ENCODE results near the gene RNASE8.

RNASE8 gene

DNA sequence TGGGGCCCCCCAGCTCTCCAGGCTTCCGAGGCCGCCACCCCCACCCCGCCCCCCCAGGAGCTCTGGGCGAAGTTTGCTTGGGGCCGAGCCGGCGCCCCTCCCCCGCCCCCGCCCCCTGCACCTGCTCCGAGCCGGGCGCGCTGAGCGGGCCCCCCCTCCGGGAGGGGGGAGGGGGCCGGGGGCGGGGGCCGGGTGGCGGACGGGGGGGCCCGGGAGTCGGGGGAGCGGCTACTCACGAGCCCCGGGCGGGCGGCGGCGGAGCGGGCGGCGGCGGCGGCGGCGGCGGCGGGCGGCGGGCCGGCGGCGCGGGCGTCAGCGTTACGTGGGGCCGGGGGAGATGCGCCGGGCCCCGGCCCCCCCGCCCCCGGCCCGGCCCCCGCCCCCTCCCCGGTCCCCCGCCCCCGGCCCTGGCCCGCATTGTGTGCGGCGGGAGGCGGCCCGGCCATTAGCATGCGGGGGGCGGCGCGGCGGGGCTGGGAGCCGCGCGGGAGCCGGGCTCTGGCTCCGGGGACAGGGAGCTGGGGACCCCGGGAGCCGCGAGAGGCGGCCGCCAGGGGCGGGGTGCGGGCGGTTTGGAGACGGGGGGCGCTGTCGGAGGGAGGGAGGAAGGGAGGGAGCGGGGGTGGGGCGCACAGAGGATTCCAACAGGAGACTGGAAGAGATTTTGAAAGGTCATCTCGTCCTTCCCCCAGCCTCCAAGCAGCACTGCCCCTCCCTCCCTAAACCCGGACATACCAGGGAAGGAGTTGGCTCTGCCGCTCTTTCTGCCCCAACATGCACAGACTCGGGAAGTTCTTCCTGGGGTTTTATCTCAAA is 40.7 kb downstream of the RNASE8 start, which contains the start of gene ZNF219:
ZNF219 (minus strand) TSS at position 580 of the 816 bp plus-strand sequence. CDS start 5,064 bp downstream, outside the sequence.
- intact Hi-C loops (cut with DNase I; ENCODE audit: low total_unique reads): no loop called here
- Histone ChIP-seq H3K27me3 (no peaks in the 10 kb centered on the region), H3K4me1 (peaks cover 0 to 39% (median 37%) of the 10 kb centered on the region in 4 donors), H3K9me3 (no peaks in the 10 kb centered on the region), H3K27ac (peak within 1 kb of the TSS; percentile 92 to 96), H3K36me3 (no peaks in the 10 kb centered on the region), H3K4me3 (peak within 1 kb of the TSS; percentile 71 to 90)
- TF ChIP-seq CTCF (IDR thresholded peaks at IDR 0.05): no peak
- DNase-seq: peak; percentile 65 to 82

DNA sequence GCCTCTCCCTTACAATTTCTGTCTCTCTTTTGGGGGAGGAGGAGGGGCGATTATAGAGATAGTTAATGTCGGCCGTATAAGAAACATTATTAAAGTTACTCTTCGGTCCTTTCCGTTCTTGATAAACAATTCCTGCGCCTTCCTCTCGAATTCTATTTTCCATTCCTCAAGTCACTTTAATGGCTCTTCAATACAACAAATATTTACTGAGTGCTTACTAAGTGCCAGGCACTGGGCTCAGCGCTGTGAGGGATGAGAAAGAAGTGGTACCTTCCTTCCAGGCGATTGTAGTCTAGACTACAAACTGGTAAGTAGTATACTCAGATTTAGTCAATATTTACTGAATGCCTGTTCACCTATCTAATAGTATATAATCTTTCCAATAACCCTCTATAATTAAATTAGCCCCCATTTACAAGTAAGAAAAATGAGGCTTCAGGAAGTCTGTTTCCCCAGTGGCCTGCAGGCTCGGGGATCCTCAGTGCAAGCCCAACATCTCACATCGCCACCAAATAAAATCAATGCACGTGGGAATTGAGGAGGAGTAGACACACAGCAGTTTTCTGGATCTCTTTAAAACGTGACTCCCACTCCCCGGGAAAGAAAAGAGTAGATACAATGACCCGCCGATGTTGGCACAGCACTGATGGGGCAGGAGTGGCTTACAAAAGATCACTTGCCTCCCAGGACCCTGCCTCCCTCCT is 41.4 kb downstream of the RNASE8 start:
- Histone ChIP-seq H3K9me3 (no peaks in the 10 kb centered on the region), H3K4me3 (peak overlapping the region; percentile 71 to 90), H3K27me3 (no peaks in the 10 kb centered on the region), H3K36me3 (no peaks in the 10 kb centered on the region), H3K4me1 (peaks cover 0 to 40% (median 39%) of the 10 kb centered on the region in 4 donors), H3K27ac (peak overlapping the region; percentile 92 to 96)
- no peak for TF ChIP-seq CTCF (IDR thresholded peaks at IDR 0.05)
- intact Hi-C loops (cut with DNase I; ENCODE audit: low total_unique reads): no loop called here
- no peak for DNase-seq

DNA sequence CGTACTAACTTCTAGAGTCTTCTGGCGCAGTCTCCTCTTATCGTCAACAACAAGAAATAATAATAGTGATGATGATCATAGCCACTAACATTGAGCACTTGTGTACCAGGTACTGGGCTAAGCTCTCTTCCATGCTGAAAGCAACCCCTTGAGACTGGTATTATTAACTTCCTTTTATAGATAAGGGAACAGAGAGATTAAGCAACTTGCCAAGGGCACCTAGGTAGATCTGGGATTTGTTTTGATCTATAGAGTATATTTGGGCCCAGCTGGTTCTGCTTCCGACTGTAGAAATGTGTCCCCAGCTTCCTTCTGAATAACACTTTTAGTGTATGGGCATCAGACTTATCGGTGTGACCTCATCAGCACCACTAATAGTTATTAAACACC is 42.0 kb downstream of the RNASE8 start:
- Histone ChIP-seq H3K36me3 (no peaks in the 10 kb centered on the region), H3K4me3 (peak overlapping the region in 1 of 2 donors; percentile 90), H3K27ac (peak overlapping the region; percentile 92 to 96), H3K4me1 (peaks cover 0 to 42% (median 41%) of the 10 kb centered on the region in 4 donors), H3K9me3 (no peaks in the 10 kb centered on the region), H3K27me3 (no peaks in the 10 kb centered on the region)
- DNase-seq: no peak
- intact Hi-C loops (cut with DNase I; ENCODE audit: low total_unique reads): no loop called here
- no peak for TF ChIP-seq CTCF (IDR thresholded peaks at IDR 0.05)

GRCh38 chr14:21100931-21101330 is 43.3 kb downstream of the RNASE8 start, which contains the start of gene TMEM253:
TSS of gene TMEM253 (plus strand) at chr14:21101066. CDS start at chr14:21101344, 278 bp downstream.
- H3K27ac ChIP-seq: peak within 1 kb of the TSS; percentile 92 to 96
- H3K9me3 ChIP-seq: no peaks in the 10 kb centered on the region
- H3K36me3 ChIP-seq: no peaks in the 10 kb centered on the region
- DNase-seq: no peak
- peaks cover 0 to 48% (median 43%) of the 10 kb centered on the region in 4 donors for H3K4me1 ChIP-seq
- intact Hi-C loops (cut with DNase I; ENCODE audit: low total_unique reads): loop anchor here (5.0 kb wide), 2 partner anchors 79 to 419 kb away; partner anchors contain the start of gene RNASE4
- H3K27me3 ChIP-seq: no peaks in the 10 kb centered on the region
- no peak within 1 kb of the TSS for H3K4me3 ChIP-seq
- TF ChIP-seq CTCF (IDR thresholded peaks at IDR 0.05): no peak

DNA sequence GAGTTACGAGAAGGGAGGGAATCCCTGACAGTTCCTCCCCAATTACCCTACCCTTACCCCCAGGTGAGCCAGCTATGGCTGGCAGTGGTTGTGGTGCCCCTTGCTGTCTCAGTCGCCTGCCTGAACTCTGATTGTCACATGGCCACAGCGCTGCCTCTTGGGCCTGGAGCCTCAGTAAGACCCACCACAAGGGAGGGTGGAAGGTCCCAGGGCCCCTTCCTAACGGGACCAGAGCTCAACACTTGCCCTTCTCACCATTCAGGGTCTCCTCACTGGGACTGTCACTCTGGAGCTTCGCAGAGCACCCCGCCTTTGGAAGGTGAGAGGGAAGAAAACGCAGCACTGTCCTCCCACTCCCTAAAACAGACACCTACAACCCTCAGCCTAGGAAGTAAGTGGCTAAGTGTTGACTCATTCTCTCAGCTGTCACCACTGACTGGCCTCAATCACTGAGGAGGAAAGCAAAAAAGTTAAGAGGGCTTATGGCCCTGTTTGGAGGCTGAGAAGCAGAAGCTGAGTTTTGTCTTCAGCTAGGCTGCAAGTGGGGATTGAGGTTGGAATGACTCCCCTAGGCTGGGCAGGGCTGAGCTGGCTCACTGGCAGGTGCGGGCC is 44.3 kb downstream of the RNASE8 start:
- Histone ChIP-seq H3K27ac (no peak overlapping the region), H3K9me3 (no peaks in the 10 kb centered on the region), H3K27me3 (no peaks in the 10 kb centered on the region), H3K4me1 (peaks cover 0 to 46% (median 41%) of the 10 kb centered on the region in 4 donors), H3K4me3 (no peak overlapping the region), H3K36me3 (no peaks in the 10 kb centered on the region)
- no peak for DNase-seq
- no peak for TF ChIP-seq CTCF (IDR thresholded peaks at IDR 0.05)
- intact Hi-C loops (cut with DNase I; ENCODE audit: low total_unique reads): loop anchor here (5.0 kb wide), 2 partner anchors 80 to 420 kb away; partner anchors contain the start of gene RNASE4
